Esophagus muscularis mucosa (tissue), 4 donors: ENCODE measurements around the gene OR2A5. TPM values are rescaled to one million over a fixed set of nuclear protein-coding genes. Genes with fewer than 3 reads are reported as not detected.

Experiments
- DNase-seq: peaks from one replicate; pipeline ENCODE4 v3.0.0-alpha.2; 2017; ENCODE audit errors: extremely low spot score
- H3K27ac ChIP-seq, 4 donors: fragments of 200-600 bp; sonication (generic); replicated peaks in 1 of 4; 1 replicate in 3 of 4; 2 replicates in 1 of 4; pipeline ENCODE4 v1.5.1; 2016 to 2019; ENCODE audit warnings: mild to moderate bottlenecking in 1 of 4
- H3K27me3 ChIP-seq, 4 donors: fragments of 200-600 bp; sonication (generic); one replicate each; pipeline versions ENCODE4 v1.5.1 to v1.6.0; 2016 to 2019
- H3K36me3 ChIP-seq, 4 donors: fragments of 200-600 bp; sonication (generic); one replicate each; pipeline ENCODE4 v1.5.1; 2016 to 2019
- H3K4me1 ChIP-seq, 4 donors: fragments of 200-600 bp; sonication (generic); one replicate each; pipeline ENCODE4 v1.5.1; 2016 to 2019
- H3K4me3 ChIP-seq, 4 donors: fragments of 200-600 bp; sonication (generic); 1 replicate in 2 of 4; 2 replicates in 2 of 4; pipeline ENCODE4 v1.5.1; 2016 to 2019; ENCODE audit warnings: mild to moderate bottlenecking in 4 of 4, moderate library complexity in 1 of 4
- H3K9me3 ChIP-seq, 4 donors: fragments of 200-600 bp; sonication (generic); 1 replicate in 3 of 4; 2 replicates in 1 of 4; pipeline ENCODE4 v1.5.1; 2016 to 2019
- EP300 ChIP-seq: sonication (generic); formaldehyde crosslinking; IDR thresholded peaks from one replicate; pipeline ENCODE4 v1.6.1; 2017; ENCODE audit warnings: antibody characterized with exemption
- POLR2A ChIP-seq: fragments of 450-650 bp; IDR thresholded peaks from one replicate; pipeline ENCODE4 v1.6.1; 2017; ENCODE audit warnings: antibody characterized with exemption, moderate library complexity, mild to moderate bottlenecking, low read depth
- POLR2AphosphoS5 ChIP-seq, 2 donors: sonication (generic); formaldehyde crosslinking; IDR thresholded peaks; one replicate each; pipeline ENCODE4 v1.6.1; 2017; ENCODE audit warnings: antibody characterized with exemption in 2 of 2
- WGBS: methylation state at CpG from one replicate; pipeline ENCODE4 v1.1.5; 2018; 5-methylcytosine and 5-hydroxymethylcytosine counted together
- intact Hi-C: fragments of 100-400 bp; cut with DNase I; formaldehyde crosslinking; loops from one replicate; pipeline ENCODE4 v1.15.1; 2023
- total RNA-seq, 4 donors: library from RNA; depleted of rRNA; stranded (reverse); fragments of >200 nt; gene quantifications; one replicate each; pipeline versions ENCODE4 v1.1.0 to v1.2.1, GENCODE V29; 2016
- TF ChIP-seq, protein P1 (sequence below), 3 experiments: fragments of 200-600 bp in 2 of 3; fragments of 450-650 bp in 1 of 3; sonication (generic) in 2 of 3; IDR thresholded peaks; one replicate each; pipeline ENCODE4 v1.5.1; 2017 to 2019; ENCODE audit warnings: antibody characterized with exemption in 3 of 3, mild to moderate bottlenecking in 2 of 3, moderate library complexity in 1 of 3

Gene OR2A5
- total RNA-seq, 4 donors from 2014 or later, result not detected

DNA sequence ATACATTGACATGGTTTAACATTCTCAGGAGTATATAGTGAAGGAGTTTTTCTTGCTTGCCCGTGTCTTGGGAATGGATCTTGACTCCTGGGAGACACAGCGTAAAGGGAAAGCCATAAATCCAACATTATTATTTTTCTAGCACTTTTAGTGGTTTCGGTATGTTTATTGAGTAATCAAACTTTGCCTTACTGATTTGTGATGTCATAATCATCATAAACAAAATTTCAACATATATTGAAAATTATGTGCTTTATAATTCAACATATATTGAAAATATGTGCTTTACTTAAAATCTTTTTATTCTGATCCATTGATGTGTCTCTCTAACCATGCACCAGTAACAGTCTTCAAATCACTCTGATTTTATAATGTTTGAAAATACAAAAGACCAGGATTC is 20.2 kb upstream of the OR2A5 start:
- Histone ChIP-seq H3K9me3 (no peaks in the 10 kb centered on the region), H3K27me3 (no peaks in the 10 kb centered on the region), H3K27ac (no peak overlapping the region), H3K4me1 (no peaks in the 10 kb centered on the region), H3K36me3 (no peaks in the 10 kb centered on the region), H3K4me3 (no peak overlapping the region)
- no peak for DNase-seq
- TF ChIP-seq, protein P1, sequence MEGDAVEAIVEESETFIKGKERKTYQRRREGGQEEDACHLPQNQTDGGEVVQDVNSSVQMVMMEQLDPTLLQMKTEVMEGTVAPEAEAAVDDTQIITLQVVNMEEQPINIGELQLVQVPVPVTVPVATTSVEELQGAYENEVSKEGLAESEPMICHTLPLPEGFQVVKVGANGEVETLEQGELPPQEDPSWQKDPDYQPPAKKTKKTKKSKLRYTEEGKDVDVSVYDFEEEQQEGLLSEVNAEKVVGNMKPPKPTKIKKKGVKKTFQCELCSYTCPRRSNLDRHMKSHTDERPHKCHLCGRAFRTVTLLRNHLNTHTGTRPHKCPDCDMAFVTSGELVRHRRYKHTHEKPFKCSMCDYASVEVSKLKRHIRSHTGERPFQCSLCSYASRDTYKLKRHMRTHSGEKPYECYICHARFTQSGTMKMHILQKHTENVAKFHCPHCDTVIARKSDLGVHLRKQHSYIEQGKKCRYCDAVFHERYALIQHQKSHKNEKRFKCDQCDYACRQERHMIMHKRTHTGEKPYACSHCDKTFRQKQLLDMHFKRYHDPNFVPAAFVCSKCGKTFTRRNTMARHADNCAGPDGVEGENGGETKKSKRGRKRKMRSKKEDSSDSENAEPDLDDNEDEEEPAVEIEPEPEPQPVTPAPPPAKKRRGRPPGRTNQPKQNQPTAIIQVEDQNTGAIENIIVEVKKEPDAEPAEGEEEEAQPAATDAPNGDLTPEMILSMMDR (IDR thresholded peaks at IDR 0.05), result no peak
- no peak for TF ChIP-seq POLR2A
- no peak for TF ChIP-seq EP300
- TF ChIP-seq POLR2AphosphoS5 (IDR thresholded peaks at IDR 0.05), result no peak
- intact Hi-C loops, result loop anchor here (10.0 kb wide), 1 partner anchor 124 kb away; the partner anchor contains the start of gene TCAF1
- 87% methylated on average over 3 of the region's 3 CpGs for WGBS

DNA sequence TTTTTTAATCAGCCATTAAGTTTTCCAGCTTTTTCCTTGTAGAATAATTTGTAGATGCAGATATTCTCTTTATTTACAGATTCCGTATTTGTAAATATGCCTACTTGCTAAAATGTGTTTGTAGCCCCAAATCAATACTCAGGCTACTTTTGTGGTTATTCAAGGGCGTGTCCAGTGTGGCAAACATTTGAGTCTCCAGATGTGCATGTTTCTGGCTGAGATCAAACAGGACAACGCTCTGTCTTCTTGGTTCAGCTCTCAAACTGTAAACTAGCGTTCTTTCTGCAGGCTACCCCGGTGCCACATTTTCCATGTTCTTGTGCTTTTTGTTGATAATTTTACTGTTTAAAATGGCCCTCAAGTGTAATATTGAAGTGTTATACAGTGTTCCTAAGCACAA is 16.2 kb upstream of the OR2A5 start:
- 73% methylated on average over 5 of the region's 5 CpGs for WGBS
- no peaks in the 10 kb centered on the region for H3K36me3 ChIP-seq
- intact Hi-C loops, result no loop called here
- TF ChIP-seq POLR2AphosphoS5 (IDR thresholded peaks at IDR 0.05) (no peak), EP300 (no peak), POLR2A (no peak)
- TF ChIP-seq, protein P1 (IDR thresholded peaks at IDR 0.05), result no peak
- no peaks in the 10 kb centered on the region for H3K27me3 ChIP-seq
- no peaks in the 10 kb centered on the region for H3K9me3 ChIP-seq
- H3K4me3 ChIP-seq, result no peak overlapping the region
- DNase-seq, result no peak
- H3K4me1 ChIP-seq, result no peaks in the 10 kb centered on the region
- no peak overlapping the region for H3K27ac ChIP-seq

DNA sequence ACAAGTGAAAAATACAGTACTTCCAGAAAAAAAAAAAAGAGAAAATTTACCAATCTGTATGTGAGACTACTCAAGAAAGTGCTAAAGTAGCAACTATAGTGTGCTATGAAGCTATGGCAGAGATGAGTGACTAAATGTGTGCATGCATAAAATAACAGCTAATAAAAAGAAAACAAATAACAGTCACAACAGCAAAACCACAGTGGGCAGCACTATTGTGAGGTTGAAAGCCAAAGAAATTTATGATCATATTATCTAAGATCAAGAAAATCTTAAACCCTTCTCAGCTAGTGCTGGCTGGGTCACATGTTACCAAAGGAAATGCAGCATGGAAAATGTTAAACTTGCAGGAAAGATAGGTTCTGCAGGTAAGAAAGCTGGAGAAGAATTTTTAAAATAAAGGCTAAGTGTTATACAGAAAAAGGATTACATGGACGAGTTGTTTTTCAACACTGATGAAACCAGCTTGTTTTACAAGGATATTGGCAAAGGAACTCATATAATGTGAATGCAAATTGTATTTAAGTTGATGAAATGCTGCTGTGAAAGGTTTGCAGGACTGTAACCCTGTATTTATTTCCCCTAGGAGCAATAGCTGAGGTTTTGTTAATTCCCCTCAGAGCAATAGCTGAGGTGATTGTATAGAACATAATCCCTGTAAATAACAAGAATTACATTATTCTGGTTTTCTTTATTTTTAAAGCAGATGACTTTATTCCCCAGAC is 15.6 kb upstream of the OR2A5 start:
- 63% methylated on average over 1 of the region's 1 CpG for WGBS
- Histone ChIP-seq H3K4me1 (no peaks in the 10 kb centered on the region), H3K4me3 (no peak overlapping the region), H3K9me3 (no peaks in the 10 kb centered on the region), H3K27me3 (no peaks in the 10 kb centered on the region), H3K36me3 (no peaks in the 10 kb centered on the region), H3K27ac (no peak overlapping the region)
- DNase-seq, result no peak
- intact Hi-C loops, result no loop called here
- TF ChIP-seq POLR2A, result no peak
- no peak for TF ChIP-seq EP300
- TF ChIP-seq, protein P1 (IDR thresholded peaks at IDR 0.05), result no peak
- TF ChIP-seq POLR2AphosphoS5 (IDR thresholded peaks at IDR 0.05), result no peak

DNA sequence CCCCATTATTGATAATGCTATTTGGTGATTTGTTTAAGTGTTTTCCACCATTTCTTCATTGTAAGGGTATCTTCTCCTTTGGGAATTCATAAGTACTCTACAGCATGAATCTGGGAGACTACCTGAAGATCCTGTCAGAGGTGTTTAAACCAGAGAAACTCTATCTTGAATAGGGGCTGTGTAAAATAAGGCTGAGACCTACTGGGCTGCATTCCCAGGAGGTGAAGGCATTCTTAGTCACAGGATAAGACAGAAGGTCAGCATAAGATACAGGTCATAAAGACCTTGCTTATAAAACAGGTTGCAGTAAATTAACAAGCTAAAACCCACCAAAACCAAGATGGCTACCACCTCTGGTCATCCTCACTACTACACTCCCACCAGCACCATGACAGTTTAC is 13.4 kb upstream of the OR2A5 start:
- DNase-seq, result no peak

More for the DNA sequence above, 13.4 kb upstream of the OR2A5 start:
- Histone ChIP-seq H3K27me3 (no peaks in the 10 kb centered on the region), H3K27ac (no peak overlapping the region), H3K9me3 (no peaks in the 10 kb centered on the region), H3K4me3 (no peak overlapping the region), H3K36me3 (no peaks in the 10 kb centered on the region), H3K4me1 (no peaks in the 10 kb centered on the region)
- TF ChIP-seq POLR2A, result no peak
- no peak for TF ChIP-seq EP300
- TF ChIP-seq POLR2AphosphoS5 (IDR thresholded peaks at IDR 0.05), result no peak
- TF ChIP-seq, protein P1 (IDR thresholded peaks at IDR 0.05), result no peak
- intact Hi-C loops, result no loop called here
